ENCODE data around the gene PRKAG2.

The PRKAG2 gene

DNA sequence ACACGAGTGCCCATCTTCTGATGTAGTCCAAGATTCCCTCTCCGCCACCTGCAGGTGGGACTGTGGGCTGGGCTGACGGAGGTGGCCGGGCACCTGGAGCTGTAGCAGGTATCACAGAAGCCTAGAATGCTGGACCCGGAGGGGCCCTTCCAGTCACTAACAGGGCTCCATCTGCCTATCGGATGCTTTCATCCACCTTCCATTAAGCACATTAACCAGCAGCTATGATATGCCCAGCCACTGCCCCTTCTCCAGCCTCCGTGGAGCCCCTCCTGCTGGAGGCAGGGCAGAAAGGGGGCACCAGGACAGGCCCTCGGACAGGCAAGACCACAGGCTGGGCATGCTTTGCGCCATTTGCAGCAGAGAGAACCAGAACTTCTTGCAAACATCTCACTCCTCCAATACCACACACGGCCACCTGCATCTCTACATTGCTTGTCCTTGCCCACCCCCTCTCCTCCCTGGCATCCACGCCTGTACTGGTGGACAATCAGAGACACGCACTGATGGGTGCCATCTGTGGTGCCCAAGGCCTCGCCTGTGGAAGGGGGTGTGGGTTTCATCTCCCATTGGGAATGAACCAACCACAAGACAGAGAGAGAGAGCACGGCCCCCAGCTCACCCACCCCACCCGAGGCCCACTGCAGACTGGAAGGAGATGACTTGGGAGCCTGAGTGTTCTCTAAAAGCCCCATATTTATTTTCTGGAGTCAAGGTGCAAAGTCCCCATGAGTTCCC is 16.8 kb downstream of the PRKAG2 start:
- Histone ChIP-seq H3K4me3 (ENCODE audit: low read depth in 1 of 5, low read length in 5 of 5) (no peak overlapping the region), H3K36me3 (ENCODE audit: control insufficient read depth in 5 of 5, insufficient read depth in 5 of 5, low read length in 5 of 5) (peaks cover 0 to 15% (median 9%) of the 10 kb centered on the region in 5 donors), H3K9ac (ENCODE audit: low read length in 5 of 5) (no peak overlapping the region), H3K4me1 (ENCODE audit: control insufficient read depth in 5 of 5, insufficient read depth in 5 of 5, low read length in 5 of 5) (peaks cover 0 to 19% (median 11%) of the 10 kb centered on the region in 5 donors), H3K27me3 (ENCODE audit: control insufficient read depth in 5 of 5, insufficient read depth in 4 of 5, low read length in 5 of 5) (no peaks in the 10 kb centered on the region), H3K27ac (ENCODE audit: low read depth, low read length) (no peak overlapping the region), H3K9me3 (ENCODE audit: control insufficient read depth in 5 of 5, low read length in 5 of 5) (no peaks in the 10 kb centered on the region)

GRCh38 chr7:151859111-151859947 is 17.6 kb downstream of the PRKAG2 start:
- Histone ChIP-seq H3K4me3 (ENCODE audit: low read depth in 1 of 5, low read length in 5 of 5) (no peak overlapping the region), H3K9me3 (ENCODE audit: control insufficient read depth in 5 of 5, low read length in 5 of 5) (no peaks in the 10 kb centered on the region), H3K4me1 (ENCODE audit: control insufficient read depth in 5 of 5, insufficient read depth in 5 of 5, low read length in 5 of 5) (peaks cover 0 to 17% (median 11%) of the 10 kb centered on the region in 5 donors), H3K27me3 (ENCODE audit: control insufficient read depth in 5 of 5, insufficient read depth in 4 of 5, low read length in 5 of 5) (no peaks in the 10 kb centered on the region), H3K9ac (ENCODE audit: low read length in 5 of 5) (no peak overlapping the region), H3K27ac (ENCODE audit: low read depth, low read length) (no peak overlapping the region), H3K36me3 (ENCODE audit: control insufficient read depth in 5 of 5, insufficient read depth in 5 of 5, low read length in 5 of 5) (peaks cover 0 to 15% (median 9%) of the 10 kb centered on the region in 5 donors)

- Histone ChIP-seq H3K9me3 (ENCODE audit: control insufficient read depth in 5 of 5, low read length in 5 of 5) (no peaks in the 10 kb centered on the region), H3K27me3 (ENCODE audit: control insufficient read depth in 5 of 5, insufficient read depth in 4 of 5, low read length in 5 of 5) (no peaks in the 10 kb centered on the region)
These were observed 18.5 kb downstream of the PRKAG2 start for GRCh38 chr7:151858456-151858855.

GRCh38 chr7:151857866-151858450 is 19.0 kb downstream of the PRKAG2 start:
- no peak overlapping the region for H3K4me3 ChIP-seq (ENCODE audit: low read depth in 1 of 5, low read length in 5 of 5)
- no peak overlapping the region for H3K9ac ChIP-seq (ENCODE audit: low read length in 5 of 5)
- H3K27me3 ChIP-seq (ENCODE audit: control insufficient read depth in 5 of 5, insufficient read depth in 4 of 5, low read length in 5 of 5) = no peaks in the 10 kb centered on the region
- H3K4me1 ChIP-seq (ENCODE audit: control insufficient read depth in 5 of 5, insufficient read depth in 5 of 5, low read length in 5 of 5) = peaks cover 0 to 10% (median 7%) of the 10 kb centered on the region in 5 donors
- no peaks in the 10 kb centered on the region for H3K9me3 ChIP-seq (ENCODE audit: control insufficient read depth in 5 of 5, low read length in 5 of 5)
- H3K36me3 ChIP-seq (ENCODE audit: control insufficient read depth in 5 of 5, insufficient read depth in 5 of 5, low read length in 5 of 5) = peaks cover 0 to 15% (median 9%) of the 10 kb centered on the region in 5 donors
- no peak overlapping the region for H3K27ac ChIP-seq (ENCODE audit: low read depth, low read length)

More at GRCh38 chr7:151858456-151858855, 18.5 kb downstream of the PRKAG2 start:
- Histone ChIP-seq H3K36me3 (ENCODE audit: control insufficient read depth in 5 of 5, insufficient read depth in 5 of 5, low read length in 5 of 5) (peaks cover 0 to 15% (median 9%) of the 10 kb centered on the region in 5 donors), H3K9ac (ENCODE audit: low read length in 5 of 5) (no peak overlapping the region), H3K27ac (ENCODE audit: low read depth, low read length) (no peak overlapping the region), H3K4me1 (ENCODE audit: control insufficient read depth in 5 of 5, insufficient read depth in 5 of 5, low read length in 5 of 5) (peaks cover 0 to 12% (median 8%) of the 10 kb centered on the region in 5 donors), H3K4me3 (ENCODE audit: low read depth in 1 of 5, low read length in 5 of 5) (no peak overlapping the region)

- H3K4me1 ChIP-seq (ENCODE audit: control insufficient read depth in 5 of 5, insufficient read depth in 5 of 5, low read length in 5 of 5) = peaks cover 0 to 10% (median 8%) of the 10 kb centered on the region in 5 donors
- H3K4me3 ChIP-seq (ENCODE audit: low read depth in 1 of 5, low read length in 5 of 5) = no peak overlapping the region
- peaks cover 0 to 15% (median 9%) of the 10 kb centered on the region in 5 donors for H3K36me3 ChIP-seq (ENCODE audit: control insufficient read depth in 5 of 5, insufficient read depth in 5 of 5, low read length in 5 of 5)
- no peak overlapping the region for H3K9ac ChIP-seq (ENCODE audit: low read length in 5 of 5)
- H3K9me3 ChIP-seq (ENCODE audit: control insufficient read depth in 5 of 5, low read length in 5 of 5) = no peaks in the 10 kb centered on the region
- no peak overlapping the region for H3K27ac ChIP-seq (ENCODE audit: low read depth, low read length)
- no peaks in the 10 kb centered on the region for H3K27me3 ChIP-seq (ENCODE audit: control insufficient read depth in 5 of 5, insufficient read depth in 4 of 5, low read length in 5 of 5)
These were observed 19.5 kb downstream of the PRKAG2 start for GRCh38 chr7:151857412-151857811.

DNA sequence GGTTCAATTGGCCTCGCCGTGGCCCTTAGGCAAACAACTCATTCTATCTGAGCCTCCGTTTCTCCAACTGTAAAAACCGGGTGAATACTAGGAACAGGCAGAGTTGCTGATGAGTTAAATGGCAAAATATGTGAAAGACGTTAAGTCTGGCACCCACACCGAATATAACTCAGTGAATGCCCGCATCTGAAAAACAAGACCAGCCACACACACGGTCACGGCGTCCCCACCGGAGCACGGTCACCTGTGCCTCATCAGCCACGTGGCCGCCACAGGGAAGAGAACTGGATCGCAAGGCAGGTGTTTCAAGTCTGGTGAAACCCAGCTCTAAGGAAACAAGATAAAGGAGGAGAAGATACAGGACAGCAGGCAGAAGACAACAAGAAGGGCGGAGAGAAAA is 20.4 kb downstream of the PRKAG2 start:
- H3K27me3 ChIP-seq (ENCODE audit: control insufficient read depth in 5 of 5, insufficient read depth in 4 of 5, low read length in 5 of 5) = no peaks in the 10 kb centered on the region
- H3K36me3 ChIP-seq (ENCODE audit: control insufficient read depth in 5 of 5, insufficient read depth in 5 of 5, low read length in 5 of 5) = peaks cover 0 to 15% (median 9%) of the 10 kb centered on the region in 5 donors
- no peak overlapping the region for H3K9ac ChIP-seq (ENCODE audit: low read length in 5 of 5)
- H3K9me3 ChIP-seq (ENCODE audit: control insufficient read depth in 5 of 5, low read length in 5 of 5) = no peaks in the 10 kb centered on the region
- H3K27ac ChIP-seq (ENCODE audit: low read depth, low read length) = no peak overlapping the region
- no peak overlapping the region for H3K4me3 ChIP-seq (ENCODE audit: low read depth in 1 of 5, low read length in 5 of 5)
- H3K4me1 ChIP-seq (ENCODE audit: control insufficient read depth in 5 of 5, insufficient read depth in 5 of 5, low read length in 5 of 5) = peaks cover 2 to 16% (median 14%) of the 10 kb centered on the region in 5 donors

GRCh38 chr7:151856098-151856497 is 20.8 kb downstream of the PRKAG2 start:
- Histone ChIP-seq H3K9ac (ENCODE audit: low read length in 5 of 5) (no peak overlapping the region), H3K27me3 (ENCODE audit: control insufficient read depth in 5 of 5, insufficient read depth in 4 of 5, low read length in 5 of 5) (no peaks in the 10 kb centered on the region), H3K4me1 (ENCODE audit: control insufficient read depth in 5 of 5, insufficient read depth in 5 of 5, low read length in 5 of 5) (peaks cover 2 to 20% (median 16%) of the 10 kb centered on the region in 5 donors), H3K27ac (ENCODE audit: low read depth, low read length) (no peak overlapping the region), H3K36me3 (ENCODE audit: control insufficient read depth in 5 of 5, insufficient read depth in 5 of 5, low read length in 5 of 5) (peaks cover 0 to 15% (median 9%) of the 10 kb centered on the region in 5 donors), H3K4me3 (ENCODE audit: low read depth in 1 of 5, low read length in 5 of 5) (no peak overlapping the region), H3K9me3 (ENCODE audit: control insufficient read depth in 5 of 5, low read length in 5 of 5) (no peaks in the 10 kb centered on the region)

DNA sequence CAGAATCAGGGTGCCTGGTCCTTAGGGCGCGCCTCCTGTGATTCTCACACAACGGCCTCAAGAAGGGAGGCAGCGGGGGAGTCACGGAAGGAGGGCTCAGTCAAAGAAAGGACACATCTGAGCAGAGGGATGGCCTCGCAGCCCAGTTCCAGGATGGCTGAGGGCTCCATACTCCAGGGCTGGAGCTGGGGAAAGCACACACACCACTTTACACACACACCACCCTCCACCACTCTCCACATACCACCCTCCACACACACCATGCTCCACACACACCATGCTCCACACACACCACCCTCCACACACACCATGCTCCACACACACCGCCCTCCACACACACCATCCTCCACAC is 22.2 kb downstream of the PRKAG2 start:
- H3K27me3 ChIP-seq (ENCODE audit: control insufficient read depth in 5 of 5, insufficient read depth in 4 of 5, low read length in 5 of 5) = no peaks in the 10 kb centered on the region
- H3K9ac ChIP-seq (ENCODE audit: low read length in 5 of 5) = no peak overlapping the region
- peaks cover 2 to 32% (median 24%) of the 10 kb centered on the region in 5 donors for H3K4me1 ChIP-seq (ENCODE audit: control insufficient read depth in 5 of 5, insufficient read depth in 5 of 5, low read length in 5 of 5)
- no peak overlapping the region for H3K4me3 ChIP-seq (ENCODE audit: low read depth in 1 of 5, low read length in 5 of 5)
- no peak overlapping the region for H3K27ac ChIP-seq (ENCODE audit: low read depth, low read length)
- peaks cover 0 to 13% (median 8%) of the 10 kb centered on the region in 5 donors for H3K36me3 ChIP-seq (ENCODE audit: control insufficient read depth in 5 of 5, insufficient read depth in 5 of 5, low read length in 5 of 5)
- H3K9me3 ChIP-seq (ENCODE audit: control insufficient read depth in 5 of 5, low read length in 5 of 5) = no peaks in the 10 kb centered on the region

GRCh38 chr7:151853896-151854719 is 22.8 kb downstream of the PRKAG2 start:
- H3K4me3 ChIP-seq (ENCODE audit: low read depth in 1 of 5, low read length in 5 of 5) = no peak overlapping the region
- no peak overlapping the region for H3K27ac ChIP-seq (ENCODE audit: low read depth, low read length)
- H3K27me3 ChIP-seq (ENCODE audit: control insufficient read depth in 5 of 5, insufficient read depth in 4 of 5, low read length in 5 of 5) = no peaks in the 10 kb centered on the region
- H3K4me1 ChIP-seq (ENCODE audit: control insufficient read depth in 5 of 5, insufficient read depth in 5 of 5, low read length in 5 of 5) = peaks cover 2 to 36% (median 24%) of the 10 kb centered on the region in 5 donors
- H3K36me3 ChIP-seq (ENCODE audit: control insufficient read depth in 5 of 5, insufficient read depth in 5 of 5, low read length in 5 of 5) = peaks cover 0 to 12% (median 3%) of the 10 kb centered on the region in 5 donors
- no peaks in the 10 kb centered on the region for H3K9me3 ChIP-seq (ENCODE audit: control insufficient read depth in 5 of 5, low read length in 5 of 5)
- H3K9ac ChIP-seq (ENCODE audit: low read length in 5 of 5) = no peak overlapping the region
